NOMO-1 treated with dmso at 0.1 percent for 144 hours (cell line): ENCODE data around the gene UBR1.
"Not testable (repeated sequence)": the region's sequence is repeated elsewhere in the genome, so short reads cannot be mapped to it uniquely, and the experiment has no call there.

Experiments
- DNase-seq: peaks from one replicate; lab custom pipeline; 2025; ENCODE audit not compliant: unreplicated experiment; lab: John Stamatoyannopoulos, UW

Gene UBR1

GRCh38 chr15:42919308-42919707, 186.5 kb downstream of the UBR1 start:
- DNase-seq, result no peak

- no peak for DNase-seq
Measured at GRCh38 chr15:42918047-42918446, 187.8 kb downstream of the UBR1 start.

- DNase-seq, result no peak
Measured at GRCh38 chr15:42915654-42916315, 190.1 kb downstream of the UBR1 start.

GRCh38 chr15:42914728-42915497, 190.9 kb downstream of the UBR1 start:
- DNase-seq, result no peak

GRCh38 chr15:42911058-42911592, 194.7 kb downstream of the UBR1 start:
- DNase-seq, result no peak

- DNase-seq, result no peak
Measured at GRCh38 chr15:42908538-42908937, 197.3 kb downstream of the UBR1 start.

- no peak for DNase-seq
Measured at GRCh38 chr15:42903388-42904324, 202.2 kb downstream of the UBR1 start.

GRCh38 chr15:42893911-42894310, 211.9 kb downstream of the UBR1 start:
- not testable (repeated sequence) for DNase-seq
